ENCODE results near the gene PCNX2. TPM values are rescaled to one million over a fixed set of nuclear protein-coding genes. Genes with fewer than 3 reads are reported as not detected.

The PCNX2 gene
- total RNA-seq, 1 donor from 2014 or later = 23.5 TPM

- Histone ChIP-seq H3K27me3 (ENCODE audit: control insufficient read depth in 3 of 3, insufficient read depth in 3 of 3, low read length in 3 of 3) (no peaks in the 10 kb centered on the region), H3K27ac (ENCODE audit: low read depth, low read length) (no peak overlapping the region), H3K36me3 (ENCODE audit: control insufficient read depth in 3 of 3, insufficient read depth in 3 of 3, low read length in 3 of 3) (no peaks in the 10 kb centered on the region), H3K4me3 (ENCODE audit: low read length in 3 of 3) (no peak overlapping the region), H3K9me3 (ENCODE audit: control insufficient read depth in 3 of 3, low read length in 3 of 3) (no peaks in the 10 kb centered on the region), H3K9ac (ENCODE audit: low read depth in 1 of 3, low read length in 3 of 3) (no peak overlapping the region), H3K4me1 (ENCODE audit: control insufficient read depth in 3 of 3, insufficient read depth in 3 of 3, low read length in 3 of 3) (peaks cover 3 to 13% (median 5%) of the 10 kb centered on the region in 3 donors)
Observed at GRCh38 chr1:232992227-232992626, 303.3 kb downstream of the PCNX2 start.

DNA sequence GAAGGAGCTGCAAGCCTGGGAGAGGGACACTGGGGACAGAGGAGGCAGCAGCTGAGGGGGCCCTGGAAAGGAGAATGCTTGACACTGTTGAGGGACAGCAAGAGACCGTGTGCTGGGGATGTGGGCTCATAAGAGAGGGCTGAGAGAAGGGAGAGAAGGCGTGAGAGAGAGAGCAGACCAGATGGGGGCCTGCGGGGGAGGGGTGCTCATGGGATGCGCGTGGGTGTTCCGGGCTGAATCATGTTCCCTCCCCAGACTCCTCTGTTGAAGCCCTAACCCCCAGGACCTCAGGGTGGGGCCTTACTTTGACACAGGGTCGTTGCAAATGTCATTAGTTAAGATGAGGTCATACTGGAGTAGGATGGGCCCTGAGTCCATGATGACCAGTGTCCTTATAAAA is 304.3 kb downstream of the PCNX2 start:
- Histone ChIP-seq H3K9me3 (ENCODE audit: control insufficient read depth in 3 of 3, low read length in 3 of 3) (no peaks in the 10 kb centered on the region), H3K27ac (ENCODE audit: low read depth, low read length) (no peak overlapping the region), H3K9ac (ENCODE audit: low read depth in 1 of 3, low read length in 3 of 3) (no peak overlapping the region), H3K4me3 (ENCODE audit: low read length in 3 of 3) (no peak overlapping the region), H3K36me3 (ENCODE audit: control insufficient read depth in 3 of 3, insufficient read depth in 3 of 3, low read length in 3 of 3) (no peaks in the 10 kb centered on the region), H3K27me3 (ENCODE audit: control insufficient read depth in 3 of 3, insufficient read depth in 3 of 3, low read length in 3 of 3) (no peaks in the 10 kb centered on the region), H3K4me1 (ENCODE audit: control insufficient read depth in 3 of 3, insufficient read depth in 3 of 3, low read length in 3 of 3) (peaks cover 3 to 15% (median 5%) of the 10 kb centered on the region in 3 donors)

- no peaks in the 10 kb centered on the region for H3K36me3 ChIP-seq (ENCODE audit: control insufficient read depth in 3 of 3, insufficient read depth in 3 of 3, low read length in 3 of 3)
- H3K4me3 ChIP-seq (ENCODE audit: low read length in 3 of 3) = no peak overlapping the region
- H3K4me1 ChIP-seq (ENCODE audit: control insufficient read depth in 3 of 3, insufficient read depth in 3 of 3, low read length in 3 of 3) = peaks cover 3 to 22% (median 7%) of the 10 kb centered on the region in 3 donors
- H3K9me3 ChIP-seq (ENCODE audit: control insufficient read depth in 3 of 3, low read length in 3 of 3) = no peaks in the 10 kb centered on the region
- no peak overlapping the region for H3K9ac ChIP-seq (ENCODE audit: low read depth in 1 of 3, low read length in 3 of 3)
- no peak overlapping the region for H3K27ac ChIP-seq (ENCODE audit: low read depth, low read length)
- H3K27me3 ChIP-seq (ENCODE audit: control insufficient read depth in 3 of 3, insufficient read depth in 3 of 3, low read length in 3 of 3) = no peaks in the 10 kb centered on the region
Observed at GRCh38 chr1:232990176-232991128, 305.1 kb downstream of the PCNX2 start.

DNA sequence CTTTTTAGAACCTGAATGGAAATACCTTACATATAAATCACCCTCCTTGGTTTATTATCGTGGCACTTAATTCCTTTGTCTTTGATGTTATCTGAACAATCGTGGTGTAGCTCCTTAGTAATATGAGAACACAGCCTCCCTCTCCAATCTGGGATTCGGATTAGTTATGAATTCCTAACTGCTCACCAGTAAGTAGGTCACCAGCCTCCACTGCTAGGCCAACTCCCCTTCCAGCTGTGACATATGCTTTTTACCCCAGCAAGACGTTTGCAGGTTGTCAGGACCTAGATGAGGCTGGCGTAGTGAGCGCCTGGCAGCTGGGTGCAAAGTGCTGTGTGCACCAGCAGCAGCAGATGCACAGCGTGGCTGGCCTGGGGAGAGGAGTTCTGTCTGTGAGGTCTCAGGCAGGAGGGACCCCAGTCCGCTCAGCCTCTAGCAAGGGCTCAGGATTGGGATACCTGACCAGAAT is 306.9 kb downstream of the PCNX2 start:
- H3K36me3 ChIP-seq (ENCODE audit: control insufficient read depth in 3 of 3, insufficient read depth in 3 of 3, low read length in 3 of 3) = peaks cover 0 to 2% (median 0%) of the 10 kb centered on the region in 3 donors
- H3K4me3 ChIP-seq (ENCODE audit: low read length in 3 of 3) = no peak overlapping the region
- no peak overlapping the region for H3K9ac ChIP-seq (ENCODE audit: low read depth in 1 of 3, low read length in 3 of 3)
- H3K27ac ChIP-seq (ENCODE audit: low read depth, low read length) = no peak overlapping the region
- no peaks in the 10 kb centered on the region for H3K9me3 ChIP-seq (ENCODE audit: control insufficient read depth in 3 of 3, low read length in 3 of 3)
- H3K27me3 ChIP-seq (ENCODE audit: control insufficient read depth in 3 of 3, insufficient read depth in 3 of 3, low read length in 3 of 3) = no peaks in the 10 kb centered on the region
- H3K4me1 ChIP-seq (ENCODE audit: control insufficient read depth in 3 of 3, insufficient read depth in 3 of 3, low read length in 3 of 3) = peaks cover 3 to 27% (median 7%) of the 10 kb centered on the region in 3 donors

GRCh38 chr1:232987774-232988140 is 307.8 kb downstream of the PCNX2 start:
- Histone ChIP-seq H3K27ac (ENCODE audit: low read depth, low read length) (no peak overlapping the region), H3K9me3 (ENCODE audit: control insufficient read depth in 3 of 3, low read length in 3 of 3) (no peaks in the 10 kb centered on the region), H3K27me3 (ENCODE audit: control insufficient read depth in 3 of 3, insufficient read depth in 3 of 3, low read length in 3 of 3) (no peaks in the 10 kb centered on the region), H3K36me3 (ENCODE audit: control insufficient read depth in 3 of 3, insufficient read depth in 3 of 3, low read length in 3 of 3) (peaks cover 0 to 2% (median 0%) of the 10 kb centered on the region in 3 donors), H3K9ac (ENCODE audit: low read depth in 1 of 3, low read length in 3 of 3) (no peak overlapping the region), H3K4me3 (ENCODE audit: low read length in 3 of 3) (no peak overlapping the region), H3K4me1 (ENCODE audit: control insufficient read depth in 3 of 3, insufficient read depth in 3 of 3, low read length in 3 of 3) (peaks cover 3 to 29% (median 8%) of the 10 kb centered on the region in 3 donors)

DNA sequence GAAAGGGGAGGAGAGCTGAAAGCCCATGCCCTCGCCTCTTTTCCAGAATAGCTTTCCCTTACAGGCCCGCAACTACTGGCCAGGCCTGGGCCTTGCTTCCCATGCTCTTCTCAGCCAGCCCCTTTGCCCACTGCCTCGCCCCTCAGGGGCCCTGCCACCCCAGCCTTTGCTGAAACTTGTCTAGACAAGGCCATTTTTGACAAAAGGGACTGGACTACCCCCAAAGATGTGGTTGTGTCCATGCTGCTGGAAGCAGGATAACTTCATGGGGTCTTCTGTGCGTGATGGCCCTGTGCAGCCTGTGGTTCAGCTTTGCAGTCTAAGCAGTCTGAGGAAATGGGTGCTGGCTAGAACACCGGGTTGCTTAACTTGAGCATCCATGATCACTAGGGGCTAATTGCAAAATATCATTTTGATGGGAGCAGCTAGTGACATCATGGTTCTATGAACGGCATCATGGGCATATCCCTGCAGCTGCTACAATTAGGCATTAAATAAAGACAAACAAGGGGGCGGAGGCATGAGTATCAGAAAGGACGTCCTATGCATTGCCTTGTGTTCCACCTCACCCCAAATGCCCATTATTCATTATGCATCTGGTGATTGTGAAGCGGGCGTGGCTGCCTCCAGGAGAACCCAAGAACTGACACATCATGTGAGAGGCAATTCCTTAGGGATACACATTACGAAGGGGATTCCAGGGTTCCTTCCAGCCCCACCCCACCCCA is 308.3 kb downstream of the PCNX2 start:
- peaks cover 8 to 33% (median 11%) of the 10 kb centered on the region in 3 donors for H3K4me1 ChIP-seq (ENCODE audit: control insufficient read depth in 3 of 3, insufficient read depth in 3 of 3, low read length in 3 of 3)
- H3K27me3 ChIP-seq (ENCODE audit: control insufficient read depth in 3 of 3, insufficient read depth in 3 of 3, low read length in 3 of 3) = no peaks in the 10 kb centered on the region
- no peak overlapping the region for H3K9ac ChIP-seq (ENCODE audit: low read depth in 1 of 3, low read length in 3 of 3)
- H3K4me3 ChIP-seq (ENCODE audit: low read length in 3 of 3) = no peak overlapping the region
- peaks cover 0 to 2% (median 0%) of the 10 kb centered on the region in 3 donors for H3K36me3 ChIP-seq (ENCODE audit: control insufficient read depth in 3 of 3, insufficient read depth in 3 of 3, low read length in 3 of 3)
- no peak overlapping the region for H3K27ac ChIP-seq (ENCODE audit: low read depth, low read length)
- no peaks in the 10 kb centered on the region for H3K9me3 ChIP-seq (ENCODE audit: control insufficient read depth in 3 of 3, low read length in 3 of 3)

GRCh38 chr1:232986527-232986922 is 309.0 kb downstream of the PCNX2 start:
- no peak overlapping the region for H3K9ac ChIP-seq (ENCODE audit: low read depth in 1 of 3, low read length in 3 of 3)
- no peaks in the 10 kb centered on the region for H3K27me3 ChIP-seq (ENCODE audit: control insufficient read depth in 3 of 3, insufficient read depth in 3 of 3, low read length in 3 of 3)
- H3K9me3 ChIP-seq (ENCODE audit: control insufficient read depth in 3 of 3, low read length in 3 of 3) = no peaks in the 10 kb centered on the region
- peaks cover 0 to 2% (median 0%) of the 10 kb centered on the region in 3 donors for H3K36me3 ChIP-seq (ENCODE audit: control insufficient read depth in 3 of 3, insufficient read depth in 3 of 3, low read length in 3 of 3)
- H3K4me3 ChIP-seq (ENCODE audit: low read length in 3 of 3) = no peak overlapping the region
- H3K27ac ChIP-seq (ENCODE audit: low read depth, low read length) = no peak overlapping the region
- H3K4me1 ChIP-seq (ENCODE audit: control insufficient read depth in 3 of 3, insufficient read depth in 3 of 3, low read length in 3 of 3) = peaks cover 10 to 29% (median 11%) of the 10 kb centered on the region in 3 donors

DNA sequence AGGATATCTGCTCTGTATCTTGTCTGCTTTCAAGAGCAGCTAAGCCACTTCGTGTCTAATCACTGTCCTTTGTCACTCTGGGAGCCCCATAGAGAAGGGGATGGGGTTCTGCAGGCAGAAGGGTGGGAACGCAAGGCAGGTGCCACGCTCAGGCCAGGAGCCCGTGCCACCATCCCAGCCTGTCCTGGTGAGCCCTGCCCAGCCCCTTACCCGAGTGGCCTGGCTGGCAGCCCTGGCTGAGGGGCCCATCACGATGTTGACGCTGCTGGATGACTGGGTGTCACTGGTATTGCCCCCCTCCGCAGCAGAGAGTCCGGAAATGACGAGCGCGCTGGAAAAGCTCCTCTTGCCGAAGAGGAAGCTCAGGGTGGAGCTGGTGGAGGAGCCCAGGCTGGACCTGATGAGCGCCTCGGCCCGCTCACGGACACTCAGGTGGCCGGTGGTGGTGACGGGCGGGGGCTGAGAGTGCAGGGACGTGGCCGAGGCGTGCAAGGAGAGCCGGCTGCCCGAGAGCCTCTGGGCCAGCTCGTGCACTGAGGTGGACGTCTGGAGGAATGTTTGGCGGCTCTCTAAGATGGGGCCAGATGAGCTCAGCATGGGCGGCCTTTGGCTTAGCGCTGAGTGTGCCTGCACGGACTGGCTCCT is 309.5 kb downstream of the PCNX2 start:
- Histone ChIP-seq H3K9me3 (ENCODE audit: control insufficient read depth in 3 of 3, low read length in 3 of 3) (no peaks in the 10 kb centered on the region), H3K36me3 (ENCODE audit: control insufficient read depth in 3 of 3, insufficient read depth in 3 of 3, low read length in 3 of 3) (peaks cover 0 to 2% (median 2%) of the 10 kb centered on the region in 3 donors)

GRCh38 chr1:232984577-232985425 is 310.7 kb downstream of the PCNX2 start:
- Histone ChIP-seq H3K9me3 (ENCODE audit: control insufficient read depth in 3 of 3, low read length in 3 of 3) (no peaks in the 10 kb centered on the region), H3K36me3 (ENCODE audit: control insufficient read depth in 3 of 3, insufficient read depth in 3 of 3, low read length in 3 of 3) (peaks cover 4 to 5% (median 4%) of the 10 kb centered on the region in 3 donors), H3K27ac (ENCODE audit: low read depth, low read length) (no peak overlapping the region), H3K4me1 (ENCODE audit: control insufficient read depth in 3 of 3, insufficient read depth in 3 of 3, low read length in 3 of 3) (peaks cover 10 to 28% (median 11%) of the 10 kb centered on the region in 3 donors), H3K9ac (ENCODE audit: low read depth in 1 of 3, low read length in 3 of 3) (no peak overlapping the region), H3K27me3 (ENCODE audit: control insufficient read depth in 3 of 3, insufficient read depth in 3 of 3, low read length in 3 of 3) (no peaks in the 10 kb centered on the region), H3K4me3 (ENCODE audit: low read length in 3 of 3) (no peak overlapping the region)

More for the DNA sequence above, 309.5 kb downstream of the PCNX2 start:
- H3K27me3 ChIP-seq (ENCODE audit: control insufficient read depth in 3 of 3, insufficient read depth in 3 of 3, low read length in 3 of 3) = no peaks in the 10 kb centered on the region
- H3K4me1 ChIP-seq (ENCODE audit: control insufficient read depth in 3 of 3, insufficient read depth in 3 of 3, low read length in 3 of 3) = peaks cover 10 to 28% (median 11%) of the 10 kb centered on the region in 3 donors
- H3K4me3 ChIP-seq (ENCODE audit: low read length in 3 of 3) = no peak overlapping the region
- H3K9ac ChIP-seq (ENCODE audit: low read depth in 1 of 3, low read length in 3 of 3) = no peak overlapping the region
- H3K27ac ChIP-seq (ENCODE audit: low read depth, low read length) = no peak overlapping the region

All from skeletal muscle tissue (tissue), 4 donors.